Measurements from ENCODE around the gene NPFFR1. TPM values are rescaled to one million over a fixed set of nuclear protein-coding genes. Genes with fewer than 3 reads are reported as not detected.

The NPFFR1 gene
- total and polyA plus RNA-seq, 10 donors: under 0.01 to 0.63 (median 0.09) TPM; not detected in 2

- Histone ChIP-seq H3K9me3 (peaks cover 0 to 8% (median 5%) of the 10 kb centered on the region in 8 donors), H3K4me3 (no peak overlapping the region), H3K4me1 (peaks cover 5 to 39% (median 14%) of the 10 kb centered on the region in 6 donors), H3K36me3 (no peaks in the 10 kb centered on the region), H3K27me3 (replicated peaks in 1 of 7) (peaks cover 0 to 10% (median 0%) of the 10 kb centered on the region in 7 donors), H3K27ac (no peak overlapping the region)
- DNase-seq: no peak
- intact Hi-C loops (cut with DNase I; ENCODE audit: low total_unique reads): loop anchor here (10.0 kb wide), 1 partner anchor 87 kb away; no protein-coding TSS in a partner anchor
- TF ChIP-seq POLR2A (IDR thresholded peaks at IDR 0.05): no peak
- TF ChIP-seq POLR2AphosphoS5 (IDR thresholded peaks at IDR 0.05): no peak
- TF ChIP-seq, protein P1, sequence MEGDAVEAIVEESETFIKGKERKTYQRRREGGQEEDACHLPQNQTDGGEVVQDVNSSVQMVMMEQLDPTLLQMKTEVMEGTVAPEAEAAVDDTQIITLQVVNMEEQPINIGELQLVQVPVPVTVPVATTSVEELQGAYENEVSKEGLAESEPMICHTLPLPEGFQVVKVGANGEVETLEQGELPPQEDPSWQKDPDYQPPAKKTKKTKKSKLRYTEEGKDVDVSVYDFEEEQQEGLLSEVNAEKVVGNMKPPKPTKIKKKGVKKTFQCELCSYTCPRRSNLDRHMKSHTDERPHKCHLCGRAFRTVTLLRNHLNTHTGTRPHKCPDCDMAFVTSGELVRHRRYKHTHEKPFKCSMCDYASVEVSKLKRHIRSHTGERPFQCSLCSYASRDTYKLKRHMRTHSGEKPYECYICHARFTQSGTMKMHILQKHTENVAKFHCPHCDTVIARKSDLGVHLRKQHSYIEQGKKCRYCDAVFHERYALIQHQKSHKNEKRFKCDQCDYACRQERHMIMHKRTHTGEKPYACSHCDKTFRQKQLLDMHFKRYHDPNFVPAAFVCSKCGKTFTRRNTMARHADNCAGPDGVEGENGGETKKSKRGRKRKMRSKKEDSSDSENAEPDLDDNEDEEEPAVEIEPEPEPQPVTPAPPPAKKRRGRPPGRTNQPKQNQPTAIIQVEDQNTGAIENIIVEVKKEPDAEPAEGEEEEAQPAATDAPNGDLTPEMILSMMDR (IDR thresholded peaks at IDR 0.05 in 8 of 11, conservative IDR thresholded peaks at IDR 0.05 in 3 of 11): no peak
- 47 to 74% (median 61%) methylated on average over 3 of the region's 3 CpGs for WGBS, 5 donors
These were observed 6.3 kb downstream of the NPFFR1 start for GRCh38 chr10:70277396-70278030.

DNA sequence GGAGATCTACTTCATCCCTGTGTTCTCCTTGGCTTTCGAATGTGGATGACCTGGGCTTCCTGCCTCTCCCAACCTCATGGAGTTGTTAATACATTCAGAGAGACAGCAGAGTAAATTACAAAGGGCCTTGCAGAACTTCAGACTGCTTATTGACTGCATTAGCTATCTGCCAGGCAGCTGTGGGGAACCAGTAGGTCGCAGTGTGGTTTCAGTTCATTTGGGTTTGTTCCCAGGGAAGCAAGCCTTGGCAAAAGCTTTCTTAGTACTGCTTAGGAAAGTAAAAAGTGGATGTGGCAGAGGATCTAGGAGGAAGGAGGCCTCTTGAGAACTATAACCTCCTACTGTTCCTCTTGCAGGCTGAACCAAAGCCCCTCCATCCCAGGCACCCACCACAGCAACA lies 9.2 kb downstream of the NPFFR1 start:
- no peaks in the 10 kb centered on the region for H3K36me3 ChIP-seq
- intact Hi-C loops (cut with DNase I; ENCODE audit: low total_unique reads): loop anchor here (10.0 kb wide), 1 partner anchor 90 kb away; no protein-coding TSS in a partner anchor
- no peak for DNase-seq
- peaks cover 0 to 8% (median 5%) of the 10 kb centered on the region in 8 donors for H3K9me3 ChIP-seq
- H3K4me3 ChIP-seq: no peak overlapping the region
- TF ChIP-seq, protein P1 (IDR thresholded peaks at IDR 0.05 in 8 of 11, conservative IDR thresholded peaks at IDR 0.05 in 3 of 11): no peak
- TF ChIP-seq POLR2A (IDR thresholded peaks at IDR 0.05): no peak
- TF ChIP-seq POLR2AphosphoS5 (IDR thresholded peaks at IDR 0.05): no peak
- H3K4me1 ChIP-seq: peaks cover 5 to 26% (median 13%) of the 10 kb centered on the region in 6 donors
- peak overlapping the region in 2 of 8 donors; percentile 7 to 13 for H3K27ac ChIP-seq
- WGBS, 5 donors: 47 to 71% (median 65%) methylated on average over 2 of the region's 2 CpGs
- no peaks in the 10 kb centered on the region for H3K27me3 ChIP-seq (replicated peaks in 1 of 7)

- intact Hi-C loops (cut with DNase I; ENCODE audit: low total_unique reads): loop anchor here (10.0 kb wide), 1 partner anchor 92 kb away; no protein-coding TSS in a partner anchor
- 6 to 13% (median 10%) methylated on average over 4 of the region's 4 CpGs for WGBS, 5 donors
These were observed 10.9 kb downstream of the NPFFR1 start for GRCh38 chr10:70272925-70273316.

More at GRCh38 chr10:70272925-70273316, 10.9 kb downstream of the NPFFR1 start:
- DNase-seq: no peak
- Histone ChIP-seq H3K36me3 (no peaks in the 10 kb centered on the region), H3K4me3 (no peak overlapping the region), H3K9me3 (peaks cover 0 to 8% (median 5%) of the 10 kb centered on the region in 8 donors), H3K27ac (no peak overlapping the region), H3K4me1 (peaks cover 5 to 26% (median 13%) of the 10 kb centered on the region in 6 donors), H3K27me3 (replicated peaks in 1 of 7) (no peaks in the 10 kb centered on the region)
- TF ChIP-seq, protein P1 (IDR thresholded peaks at IDR 0.05 in 8 of 11, conservative IDR thresholded peaks at IDR 0.05 in 3 of 11): peak; percentile 17 to 62 (median 56)
- no peak for TF ChIP-seq POLR2A (IDR thresholded peaks at IDR 0.05)
- no peak for TF ChIP-seq POLR2AphosphoS5 (IDR thresholded peaks at IDR 0.05)
